HCT116 (cell line): Measurements from ENCODE around the gene CLIP4. TPM values are rescaled to one million over a fixed set of nuclear protein-coding genes. Genes with fewer than 3 reads are reported as not detected.

Experiments
- ATAC-seq: fragments of 200-7000 bp; cut with Tn5 transposase; 2 replicates; pipeline ENCODE4 v1.9.1; 2020; ENCODE audit warnings: mild to moderate bottlenecking, moderate library complexity
- BruUV-seq: library from RNA; stranded (reverse); fragments of 400-500 nt; replicated peaks from 2 replicates; lab custom pipeline; 2021; lab: Mats Ljungman, UMichigan
- CTCF ChIA-PET: fragments of 300-600 bp; sonication (Branson Sonifier 250); formaldehyde crosslinking; loops from one replicate; lab custom pipeline; 2021; ENCODE audit warnings: antibody characterized with exemption; lab: Charles Lee
- POLR2A ChIA-PET: fragments of 300-600, 350-600 bp; sonication (Branson Sonifier 250); formaldehyde crosslinking; loops from one replicate; lab custom pipeline; 2021; ENCODE audit warnings: antibody characterized with exemption; lab: Charles Lee
- RAD21 ChIA-PET, 2 experiments: fragments of 300-600 bp; sonication (Branson Sonifier 250); formaldehyde crosslinking; loops; one replicate each; lab custom pipeline; 2023; ENCODE audit warnings: low total read pairs in 2 of 2; ENCODE audit not compliant: uncharacterized antibody in 2 of 2, unreplicated experiment in 2 of 2, low non-redundant PET in 1 of 2; lab: Charles Lee
- DNase-seq: peaks from one replicate; pipeline ENCODE4 v3.0.0-alpha.2; 2010; ENCODE audit warnings: low read depth, low spot score
- H2AFZ ChIP-seq: fragments of 200-600 bp; shearing (Covaris generic), sonication (generic); 2 replicates; pipeline ENCODE4 v1.6.1; 2017; ENCODE audit warnings: low read depth, mixed run types, mixed read lengths, antibody characterized with exemption, low read length; ENCODE audit not compliant: poor library complexity, severe bottlenecking
- H3K27ac ChIP-seq: 2 replicates; pipeline ENCODE4 v1.5.1; 2012; ENCODE audit warnings: low read depth, low read length
- H3K27me3 ChIP-seq: fragments of 200-600 bp; sonication (generic); 2 replicates; pipeline ENCODE4 v1.6.1; 2016; ENCODE audit warnings: mixed run types, low read length, mixed read lengths; ENCODE audit not compliant: insufficient read depth
- H3K36me3 ChIP-seq, 2 experiments: fragments of 200-500 bp in 1 of 2; fragments of 200-600 bp in 1 of 2; sonication (Bioruptor generic) in 1 of 2; sonication (generic) in 1 of 2; 2 replicates each; pipeline versions ENCODE4 v1.5.1 to v1.6.1; 2014 to 2016; ENCODE audit warnings: low read length in 2 of 2, inconsistent platforms in 1 of 2, mixed read lengths in 1 of 2, mixed run types in 1 of 2; ENCODE audit not compliant: insufficient read depth in 2 of 2, control insufficient read depth in 1 of 2
- H3K4me1 ChIP-seq, 2 experiments: fragments of 200-600 bp in 1 of 2; sonication (generic) in 1 of 2; 2 replicates each; pipeline versions ENCODE4 v1.5.1 to v1.6.1; 2012 to 2017; ENCODE audit warnings: low read length in 2 of 2, inconsistent platforms in 1 of 2, mild to moderate bottlenecking in 1 of 2, mixed read lengths in 1 of 2, mixed run types in 1 of 2, moderate library complexity in 1 of 2; ENCODE audit not compliant: insufficient read depth in 2 of 2, control insufficient read depth in 1 of 2
- H3K4me2 ChIP-seq: fragments of 200-600 bp; sonication (generic); 2 replicates; pipeline ENCODE4 v1.6.1; 2017; ENCODE audit warnings: mixed run types, low read length, mixed read lengths
- H3K4me3 ChIP-seq, 2 experiments: fragments of 200-600 bp in 1 of 2; sonication (generic) in 1 of 2; replicated peaks in 1 of 2; 2 replicates each; pipeline ENCODE4 v1.5.1; 2011 to 2016; ENCODE audit warnings: low read length in 2 of 2, control low read depth in 1 of 2, low read depth in 1 of 2, mild to moderate bottlenecking in 1 of 2, mixed read lengths in 1 of 2, mixed run types in 1 of 2
- H3K79me2 ChIP-seq: fragments of 200-600 bp; sonication (generic); 2 replicates; pipeline ENCODE4 v1.6.1; 2017; ENCODE audit warnings: mild to moderate bottlenecking, mixed run types, low read length, moderate library complexity, mixed read lengths; ENCODE audit not compliant: insufficient read depth
- H3K9ac ChIP-seq: fragments of 200-600 bp; sonication (generic); 2 replicates; pipeline ENCODE4 v1.6.1; 2016; ENCODE audit warnings: low read length, mixed read lengths
- H3K9me2 ChIP-seq: fragments of 200-600 bp; sonication (generic), shearing (Covaris generic); 2 replicates; pipeline ENCODE4 v1.6.1; 2017; ENCODE audit warnings: mixed run types, mild to moderate bottlenecking, moderate library complexity; ENCODE audit not compliant: insufficient read depth
- H3K9me3 ChIP-seq, 2 experiments: fragments of 200-500 bp in 1 of 2; fragments of 200-600 bp in 1 of 2; sonication (Bioruptor generic) in 1 of 2; sonication (generic) in 1 of 2; 2 replicates each; pipeline ENCODE4 v1.6.1; 2014 to 2017; ENCODE audit warnings: low read length in 2 of 2, mixed read lengths in 2 of 2, inconsistent platforms in 1 of 2, low read depth in 1 of 2, mild to moderate bottlenecking in 1 of 2, mixed run types in 1 of 2, moderate library complexity in 1 of 2; ENCODE audit not compliant: control insufficient read depth in 1 of 2, insufficient read depth in 1 of 2
- H4K20me1 ChIP-seq: fragments of 200-600 bp; sonication (generic), shearing (Covaris generic); 2 replicates; pipeline ENCODE4 v1.6.1; 2017; ENCODE audit warnings: mixed run types, mild to moderate bottlenecking, moderate library complexity; ENCODE audit not compliant: insufficient read depth
- EGR1 ChIP-seq: IDR thresholded peaks from 2 replicates; pipeline ENCODE4 v1.6.1; 2012; ENCODE audit warnings: low read depth
- ELF1 ChIP-seq: IDR thresholded peaks from 2 replicates; pipeline ENCODE4 v1.6.1; 2012; ENCODE audit warnings: low read depth, borderline replicate concordance
- EZH2 ChIP-seq: fragments of 200-600 bp; sonication (generic); IDR thresholded peaks from 2 replicates; pipeline ENCODE4 v1.6.1; 2017; ENCODE audit warnings: antibody characterized with exemption, mixed run types
- JUND ChIP-seq: IDR thresholded peaks from 2 replicates; pipeline ENCODE4 v1.6.1; 2012
- POLR2A ChIP-seq: IDR thresholded peaks from 2 replicates; pipeline ENCODE4 v1.7.0; 2011; ENCODE audit warnings: borderline replicate concordance; ENCODE audit not compliant: insufficient read depth, insufficient read length; ENCODE audit errors: extremely low read depth
- TCF7L2 ChIP-seq: IDR thresholded peaks from 2 replicates; pipeline ENCODE4 v1.7.0; 2011; ENCODE audit warnings: borderline replicate concordance, inconsistent platforms; ENCODE audit not compliant: insufficient read depth, insufficient read length; ENCODE audit errors: extremely low read depth
- intact Hi-C: fragments of 100-400 bp; cut with micrococcal nuclease; formaldehyde crosslinking; loops from 2 replicates; pipeline ENCODE4 v1.10.0; 2022
- total RNA-seq: library from RNA; stranded (reverse); gene quantifications from one replicate; pipeline ENCODE4 v1.2.1, GENCODE V29; 2021; ENCODE audit not compliant: unreplicated experiment

The CLIP4 gene
- total RNA-seq, 1 experiment from 2014 or later: 27.8 TPM

- Histone ChIP-seq H3K4me2 (no peak overlapping the region), H3K9ac (no peak overlapping the region), H3K9me2 (no peaks in the 10 kb centered on the region), H3K9me3 (no peaks in the 10 kb centered on the region), H4K20me1 (no peaks in the 10 kb centered on the region), H2AFZ (no peak overlapping the region), H3K27me3 (no peaks in the 10 kb centered on the region), H3K4me1 (no peaks in the 10 kb centered on the region), H3K36me3 (no peaks in the 10 kb centered on the region), H3K27ac (no peak overlapping the region), H3K79me2 (no peaks in the 10 kb centered on the region), H3K4me3 (no peak overlapping the region)
- POLR2A ChIA-PET: no interaction called here
- CTCF ChIA-PET: interaction anchor here (1.3 kb wide), 1 partner anchor 248 kb away, joined by 4 read pairs; no protein-coding TSS in a partner anchor
- no peak for TF ChIP-seq EZH2
- TF ChIP-seq ELF1: no peak
- TF ChIP-seq POLR2A: no peak
- no peak for TF ChIP-seq EGR1
- no peak for TF ChIP-seq JUND
- no peak for ATAC-seq
- intact Hi-C loops: no loop called here
- no TSS peak for BruUV-seq
- no peak for DNase-seq
- RAD21 ChIA-PET: no interaction called here
Observed at GRCh38 chr2:29207352-29208148, 92.3 kb downstream of the CLIP4 start.

GRCh38 chr2:29209551-29209950 is 94.3 kb downstream of the CLIP4 start:
- Histone ChIP-seq H3K79me2 (no peaks in the 10 kb centered on the region), H3K36me3 (no peaks in the 10 kb centered on the region), H3K4me3 (no peak overlapping the region), H3K9me2 (no peaks in the 10 kb centered on the region), H3K27ac (no peak overlapping the region), H3K9me3 (no peaks in the 10 kb centered on the region), H3K27me3 (no peaks in the 10 kb centered on the region), H2AFZ (no peak overlapping the region), H3K4me1 (no peaks in the 10 kb centered on the region), H4K20me1 (no peaks in the 10 kb centered on the region), H3K9ac (no peak overlapping the region), H3K4me2 (no peak overlapping the region)
- DNase-seq (no peak), ATAC-seq (no peak)
- BruUV-seq: no TSS peak
- ChIA-PET RAD21 (no interaction called here), POLR2A (no interaction called here), CTCF (no interaction called here)
- no peak for TF ChIP-seq TCF7L2
- intact Hi-C loops: no loop called here
